Measurements from ENCODE around the gene CLASP2. TPM values are rescaled to one million over a fixed set of nuclear protein-coding genes. Genes with fewer than 3 reads are reported as not detected.
A peak's percentile ranks its signal among the peaks of the same experiment; 100 is the strongest.
"Not testable (repeated sequence)": the region's sequence is repeated elsewhere in the genome, so short reads cannot be mapped to it uniquely, and the experiment has no call there.

Gene CLASP2
- total RNA-seq, result 100 to 1,000 TPM in 5 of 8 experiments, 10 to 100 TPM in 3; 27.5 to 317 (median 199) TPM

DNA sequence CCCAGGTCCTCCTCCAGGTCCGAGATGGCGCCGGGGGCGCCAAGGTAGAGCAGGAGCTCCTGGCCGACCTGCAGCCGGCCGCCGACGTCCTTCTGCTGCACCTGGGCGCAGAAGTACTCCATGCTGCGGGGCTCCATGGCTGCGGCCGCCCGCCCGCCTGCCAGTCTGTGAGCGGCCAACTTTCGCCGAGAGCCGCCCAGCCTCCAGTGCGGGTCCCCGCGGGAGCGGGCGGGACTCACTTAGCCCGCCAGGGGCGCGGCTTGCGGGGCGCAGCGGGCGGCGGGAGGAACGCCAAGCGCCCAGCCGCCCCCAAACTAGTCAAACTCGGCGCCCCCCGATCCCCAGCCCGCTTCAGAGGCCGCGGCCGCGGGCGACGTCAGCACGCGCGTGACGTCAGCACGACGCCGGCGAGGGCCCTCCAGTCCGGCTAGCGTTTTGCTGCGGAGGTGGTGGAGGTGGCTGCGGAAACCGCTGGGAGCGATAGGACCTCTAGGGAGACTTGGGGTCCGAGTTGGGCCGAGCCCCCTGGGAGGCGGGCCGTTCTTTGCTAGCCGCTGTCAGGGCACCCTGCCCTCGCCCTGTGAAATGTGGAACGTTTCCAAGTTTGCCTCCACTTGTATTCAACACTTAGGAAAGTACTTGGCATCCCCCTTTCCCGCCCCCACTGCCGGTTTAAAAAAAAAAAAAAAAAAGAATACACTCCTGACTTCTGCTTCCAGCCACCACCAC, at the start of gene CLASP2:
Gene CLASP2 (minus strand): TSS at position 389 of the 729 bp plus-strand sequence. CDS start 252 bp downstream, at position 137.
- Histone ChIP-seq H3K4me3 (peak within 1 kb of the TSS; percentile 66 to 98 (median 81)), H3K4me1 (replicated peaks in 1 of 2) (peaks cover 3 to 9% of the 10 kb centered on the region in 2 donors), H3K27ac (peak within 1 kb of the TSS; percentile 59 to 81)
- 0 to 20% (median 2%) methylated on average over 1 to 11 of the region's 68 CpGs; no CpG with 5 or more reads in 5 of the 10 experiments for WGBS, 10 experiments
- in situ Hi-C loops (cut with MboI; ENCODE audit: low pct_unique_long_range_greater_than_20kb in 2 of 9, low sequenced_read_pairs in 9 of 9, unreplicated experiment in 9 of 9), result loop anchor here in 1 of 9 experiments (10.0 kb wide), 1 partner anchor 83 kb away; no protein-coding TSS in a partner anchor
- peak; percentile 86 to 97 (median 95) for ATAC-seq (replicated peaks in 6 of 8)

DNA sequence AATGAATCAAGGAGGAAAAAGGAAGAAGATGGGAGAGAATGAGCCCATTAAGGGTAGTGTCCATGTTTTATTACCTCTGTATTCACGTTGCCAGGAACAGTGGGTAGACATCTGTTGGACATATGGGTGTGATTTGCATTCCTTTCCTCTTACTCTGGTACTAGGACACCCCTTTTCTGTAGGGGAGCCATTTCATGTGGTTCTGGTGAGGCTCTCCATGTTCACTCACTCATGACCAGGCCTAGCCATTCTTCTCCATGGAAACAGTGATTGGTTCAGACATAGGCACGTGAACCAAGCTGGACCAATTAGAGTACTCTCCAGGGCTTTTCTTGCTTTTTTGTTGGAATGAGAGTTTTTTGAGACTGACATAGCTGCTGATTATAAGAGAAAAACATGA, 40.8 kb upstream of the CLASP2 start:
- Histone ChIP-seq H3K4me1 (replicated peaks in 1 of 2) (no peaks in the 10 kb centered on the region), H3K4me3 (no peak overlapping the region), H3K27ac (no peak overlapping the region)
- peak in 3 of 8 experiments; percentile 54 to 95 (median 74) for ATAC-seq (replicated peaks in 6 of 8)
- in situ Hi-C loops (cut with MboI; ENCODE audit: low pct_unique_long_range_greater_than_20kb in 2 of 9, low sequenced_read_pairs in 9 of 9, unreplicated experiment in 9 of 9), result no loop called here
- 0 to 100% (median 89%) methylated on average over 1 to 2 of the region's 2 CpGs for WGBS, 10 experiments

DNA sequence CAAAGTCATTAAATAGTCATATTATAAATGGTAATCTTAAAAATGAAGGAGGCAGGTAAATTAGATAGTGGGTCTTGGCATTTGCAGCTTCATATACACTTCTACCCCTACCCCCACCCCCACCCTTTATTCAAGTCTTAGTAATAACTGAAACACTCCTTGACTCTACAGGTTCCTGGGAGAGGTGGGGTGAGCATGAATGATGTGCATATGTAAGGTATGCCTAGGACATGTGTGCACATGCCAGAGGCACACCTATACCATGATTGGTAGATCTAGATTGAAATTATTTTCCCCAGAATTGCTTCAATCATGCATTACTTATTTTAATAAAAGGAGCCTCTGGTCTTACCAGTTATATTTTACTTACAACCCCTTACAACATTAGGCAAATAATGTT, 40.2 kb upstream of the CLASP2 start:
- in situ Hi-C loops (cut with MboI; ENCODE audit: low pct_unique_long_range_greater_than_20kb in 2 of 9, low sequenced_read_pairs in 9 of 9, unreplicated experiment in 9 of 9), result no loop called here
- H3K27ac ChIP-seq, result no peak overlapping the region
- no peak overlapping the region for H3K4me3 ChIP-seq
- H3K4me1 ChIP-seq (replicated peaks in 1 of 2), result no peaks in the 10 kb centered on the region
- ATAC-seq (replicated peaks in 6 of 8), result peak in 1 of 8 experiments; percentile 83

DNA sequence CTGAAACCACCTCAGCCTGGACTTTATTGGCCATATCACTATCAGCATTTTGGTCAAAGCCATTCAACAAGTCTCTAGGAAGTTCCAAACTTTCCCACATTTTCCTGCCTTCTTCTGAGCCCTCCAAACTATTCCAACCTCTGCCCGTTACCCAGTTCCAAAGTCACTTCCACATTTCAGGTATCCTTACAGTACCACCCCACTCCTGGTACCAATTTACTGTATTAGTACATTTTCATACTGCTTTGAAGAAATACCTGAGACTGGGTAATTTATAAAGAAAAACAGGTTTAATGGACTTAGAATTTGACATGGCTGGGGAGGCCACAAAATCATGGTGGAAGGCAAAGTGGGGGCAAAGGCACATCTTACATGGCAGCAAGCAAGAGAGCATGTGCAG, 36.3 kb upstream of the CLASP2 start:
- H3K4me3 ChIP-seq; H3K27ac ChIP-seq; ATAC-seq (replicated peaks in 6 of 8); H3K4me1 ChIP-seq (replicated peaks in 1 of 2); in situ Hi-C loops (cut with MboI; ENCODE audit: low pct_unique_long_range_greater_than_20kb in 2 of 9, low sequenced_read_pairs in 9 of 9, unreplicated experiment in 9 of 9): not testable (repeated sequence)
- 71 to 100% (median 89%) methylated on average over 1 of the region's 1 CpG; no CpG with 5 or more reads in 6 of the 10 experiments for WGBS, 10 experiments

DNA sequence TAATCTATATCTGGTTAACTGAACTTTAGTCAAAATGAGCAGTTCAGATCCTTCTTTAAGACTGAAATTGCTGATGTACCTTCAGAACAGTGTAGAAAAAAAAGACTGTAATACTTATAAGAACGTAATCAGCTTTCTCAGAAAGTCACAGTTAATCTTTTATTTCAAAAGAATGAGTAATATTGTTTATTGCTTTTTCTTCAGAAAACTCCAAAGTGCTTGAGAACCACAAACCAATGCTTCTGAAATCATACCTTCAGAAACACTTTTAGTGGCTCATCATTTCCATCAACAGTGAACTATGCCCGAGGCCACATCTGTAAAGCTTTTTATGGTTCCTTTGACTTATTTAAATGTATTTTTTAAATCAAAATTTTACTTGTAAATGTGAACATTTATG, 33.3 kb upstream of the CLASP2 start:
- H3K4me3 ChIP-seq, result no peak overlapping the region
- no peaks in the 10 kb centered on the region for H3K4me1 ChIP-seq (replicated peaks in 1 of 2)
- ATAC-seq (replicated peaks in 6 of 8), result peak in 1 of 8 experiments; percentile 83
- no peak overlapping the region for H3K27ac ChIP-seq
- 35 to 100% (median 87%) methylated on average over 1 to 2 of the region's 2 CpGs; no CpG with 5 or more reads in 2 of the 10 experiments for WGBS, 10 experiments
- in situ Hi-C loops (cut with MboI; ENCODE audit: low pct_unique_long_range_greater_than_20kb in 2 of 9, low sequenced_read_pairs in 9 of 9, unreplicated experiment in 9 of 9), result no loop called here

- Histone ChIP-seq H3K27ac (no peak overlapping the region), H3K4me3 (no peak overlapping the region), H3K4me1 (replicated peaks in 1 of 2) (no peaks in the 10 kb centered on the region)
- ATAC-seq (replicated peaks in 6 of 8), result no peak
- in situ Hi-C loops (cut with MboI; ENCODE audit: low pct_unique_long_range_greater_than_20kb in 2 of 9, low sequenced_read_pairs in 9 of 9, unreplicated experiment in 9 of 9), result no loop called here
- WGBS, 10 experiments, result 85 to 100% (median 94%) methylated on average over 1 to 3 of the region's 3 CpGs; no CpG with 5 or more reads in 5 of the 10 experiments
Observed at GRCh38 chr3:33750211-33750548, 32.1 kb upstream of the CLASP2 start.

DNA sequence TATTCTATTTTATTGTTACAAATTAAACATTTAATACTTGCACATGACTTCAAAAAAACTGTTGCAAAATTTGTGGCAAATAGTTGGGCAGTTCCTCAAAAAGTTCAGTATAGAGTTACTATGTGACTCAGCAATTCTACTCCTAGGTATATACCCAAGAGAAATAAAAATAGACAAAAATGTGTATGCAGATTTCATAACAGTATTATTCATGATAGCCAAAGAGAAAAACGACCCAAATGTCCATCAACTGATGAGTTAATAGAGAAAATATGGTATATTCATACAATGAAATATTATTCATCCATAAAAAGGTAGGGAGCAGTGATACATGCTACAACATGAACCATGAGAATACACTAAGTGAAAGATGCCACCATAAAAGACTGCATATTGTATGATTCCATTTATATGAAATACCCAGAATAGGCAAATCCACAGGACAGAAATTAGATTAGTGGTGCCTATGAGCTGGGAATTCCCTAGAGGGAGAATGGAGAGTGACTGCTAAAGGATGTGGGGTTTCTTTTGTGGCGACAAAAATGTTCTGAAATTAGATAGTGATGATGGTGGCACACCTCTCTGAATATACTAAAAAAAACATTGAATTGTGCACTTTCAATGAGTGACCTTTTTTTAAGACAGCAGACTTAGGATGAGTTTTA, 31.6 kb upstream of the CLASP2 start:
- ATAC-seq (replicated peaks in 6 of 8), result peak in 1 of 8 experiments; percentile 31

DNA sequence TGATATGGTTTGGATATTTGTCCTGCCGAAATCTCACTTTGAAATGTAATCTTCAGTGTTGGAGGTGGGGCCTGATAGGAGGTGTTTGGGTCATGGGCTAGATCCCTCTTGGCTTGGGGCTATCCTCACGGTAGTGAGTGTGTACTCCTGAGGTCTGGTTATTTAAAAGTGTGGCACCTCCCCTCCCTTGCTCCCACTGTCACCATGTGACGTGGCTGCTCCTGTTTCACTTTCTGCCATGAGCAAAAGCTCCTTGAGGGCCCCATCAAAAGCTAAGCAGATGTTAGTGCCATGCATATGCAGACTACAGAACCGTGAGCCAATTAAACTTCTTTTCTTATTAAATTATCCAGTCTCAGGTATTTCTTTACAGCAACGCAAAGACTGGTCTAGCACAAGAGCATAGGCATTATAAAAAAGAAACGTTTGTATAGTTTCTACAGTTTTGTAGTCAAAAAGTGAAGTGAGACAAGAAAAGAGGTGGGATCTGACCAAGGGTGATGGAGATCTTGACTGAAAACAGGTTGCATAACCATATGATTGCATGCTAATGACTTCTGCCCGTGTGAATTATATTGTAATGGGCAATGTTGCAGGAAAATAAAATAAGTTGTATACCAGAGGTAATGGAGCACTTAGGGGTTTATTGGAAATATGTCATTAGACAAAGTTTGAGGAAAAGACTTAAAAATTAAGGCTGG, 28.5 kb upstream of the CLASP2 start:
- H3K4me3 ChIP-seq, result no peak overlapping the region
- in situ Hi-C loops (cut with MboI; ENCODE audit: low pct_unique_long_range_greater_than_20kb in 2 of 9, low sequenced_read_pairs in 9 of 9, unreplicated experiment in 9 of 9), result no loop called here
- 29 to 80% (median 61%) methylated on average over 3 to 7 of the region's 7 CpGs; no CpG with 5 or more reads in 1 of the 10 experiments for WGBS, 10 experiments
- no peaks in the 10 kb centered on the region for H3K4me1 ChIP-seq (replicated peaks in 1 of 2)
- H3K27ac ChIP-seq, result no peak overlapping the region
- ATAC-seq (replicated peaks in 6 of 8), result peak in 3 of 8 experiments; percentile 72 to 78 (median 78)

More for the DNA sequence above, 31.6 kb upstream of the CLASP2 start:
- WGBS, 10 experiments, result 0 to 50% (median 23%) methylated on average over 1 to 2 of the region's 2 CpGs
- no peak overlapping the region for H3K4me3 ChIP-seq
- in situ Hi-C loops (cut with MboI; ENCODE audit: low pct_unique_long_range_greater_than_20kb in 2 of 9, low sequenced_read_pairs in 9 of 9, unreplicated experiment in 9 of 9), result no loop called here
- H3K27ac ChIP-seq, result no peak overlapping the region
- no peaks in the 10 kb centered on the region for H3K4me1 ChIP-seq (replicated peaks in 1 of 2)

DNA sequence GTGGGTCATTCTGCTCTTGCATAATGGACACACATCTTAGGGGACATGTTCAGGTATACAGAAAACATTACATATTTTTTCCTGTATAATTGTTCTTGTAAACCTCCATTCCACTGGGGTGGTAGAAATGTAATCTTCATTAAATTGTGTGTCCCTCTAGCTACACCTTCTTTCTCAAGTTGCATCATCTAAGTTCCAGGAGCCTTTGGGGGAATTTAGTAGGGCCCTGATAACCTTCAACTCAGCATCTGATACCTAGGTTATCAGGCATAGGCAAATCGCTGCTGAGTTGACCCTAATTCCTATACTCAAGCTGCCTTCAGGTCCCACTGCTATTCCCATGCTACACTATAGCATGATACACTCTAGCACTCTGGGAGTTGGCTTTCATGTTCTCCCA, 19.1 kb upstream of the CLASP2 start:
- Histone ChIP-seq H3K4me1 (replicated peaks in 1 of 2) (no peaks in the 10 kb centered on the region), H3K4me3 (no peak overlapping the region), H3K27ac (no peak overlapping the region)
- ATAC-seq (replicated peaks in 6 of 8), result no peak
- WGBS, 10 experiments, result 0 to 85% (median 29%) methylated on average over 1 of the region's 1 CpG; no CpG with 5 or more reads in 5 of the 10 experiments
- in situ Hi-C loops (cut with MboI; ENCODE audit: low pct_unique_long_range_greater_than_20kb in 2 of 9, low sequenced_read_pairs in 9 of 9, unreplicated experiment in 9 of 9), result no loop called here

GRCh38 chr3:33732394-33732793, 14.3 kb upstream of the CLASP2 start:
- Histone ChIP-seq H3K4me1 (replicated peaks in 1 of 2) (no peaks in the 10 kb centered on the region), H3K27ac (no peak overlapping the region), H3K4me3 (no peak overlapping the region)
- WGBS, 10 experiments, result 80 to 100% (median 89%) methylated on average over 1 to 3 of the region's 3 CpGs; no CpG with 5 or more reads in 2 of the 10 experiments
- ATAC-seq (replicated peaks in 6 of 8), result no peak
- in situ Hi-C loops (cut with MboI; ENCODE audit: low pct_unique_long_range_greater_than_20kb in 2 of 9, low sequenced_read_pairs in 9 of 9, unreplicated experiment in 9 of 9), result no loop called here

DNA sequence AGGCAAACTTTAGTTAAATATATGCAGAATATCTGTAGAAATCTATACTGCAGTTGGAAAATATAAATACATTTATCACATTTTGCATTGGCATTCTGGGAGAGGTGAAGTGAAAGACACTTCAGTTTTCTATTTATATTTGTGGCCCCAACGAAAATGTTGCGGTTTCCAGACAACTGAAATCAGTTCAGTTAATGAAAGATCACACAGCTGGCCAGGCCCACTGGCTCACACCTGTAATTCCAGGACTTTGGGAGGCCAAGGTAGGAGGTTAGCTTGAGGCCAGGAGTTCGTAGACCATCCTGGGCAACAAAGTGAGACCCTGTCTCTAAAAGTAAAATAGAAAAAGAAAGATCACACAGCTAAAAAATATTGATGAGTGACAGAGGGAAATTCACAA, 11.9 kb upstream of the CLASP2 start:
- ATAC-seq (replicated peaks in 6 of 8), result no peak
- in situ Hi-C loops (cut with MboI; ENCODE audit: low pct_unique_long_range_greater_than_20kb in 2 of 9, low sequenced_read_pairs in 9 of 9, unreplicated experiment in 9 of 9), result no loop called here
- Histone ChIP-seq H3K4me3 (no peak overlapping the region), H3K27ac (no peak overlapping the region), H3K4me1 (replicated peaks in 1 of 2) (no peaks in the 10 kb centered on the region)
- 29 to 89% (median 78%) methylated on average over 1 to 3 of the region's 3 CpGs; no CpG with 5 or more reads in 1 of the 10 experiments for WGBS, 10 experiments

- 85 to 100% (median 93%) methylated on average over 1 to 2 of the region's 2 CpGs; no CpG with 5 or more reads in 4 of the 10 experiments for WGBS, 10 experiments
- H3K27ac ChIP-seq, result no peak overlapping the region
- no peak overlapping the region for H3K4me3 ChIP-seq
- no peak for ATAC-seq (replicated peaks in 6 of 8)
- in situ Hi-C loops (cut with MboI; ENCODE audit: low pct_unique_long_range_greater_than_20kb in 2 of 9, low sequenced_read_pairs in 9 of 9, unreplicated experiment in 9 of 9), result no loop called here
- H3K4me1 ChIP-seq (replicated peaks in 1 of 2), result no peaks in the 10 kb centered on the region
Observed at GRCh38 chr3:33724256-33724655, 6.2 kb upstream of the CLASP2 start.
